ENCODE results near the gene CHRD.

Gene CHRD

DNA sequence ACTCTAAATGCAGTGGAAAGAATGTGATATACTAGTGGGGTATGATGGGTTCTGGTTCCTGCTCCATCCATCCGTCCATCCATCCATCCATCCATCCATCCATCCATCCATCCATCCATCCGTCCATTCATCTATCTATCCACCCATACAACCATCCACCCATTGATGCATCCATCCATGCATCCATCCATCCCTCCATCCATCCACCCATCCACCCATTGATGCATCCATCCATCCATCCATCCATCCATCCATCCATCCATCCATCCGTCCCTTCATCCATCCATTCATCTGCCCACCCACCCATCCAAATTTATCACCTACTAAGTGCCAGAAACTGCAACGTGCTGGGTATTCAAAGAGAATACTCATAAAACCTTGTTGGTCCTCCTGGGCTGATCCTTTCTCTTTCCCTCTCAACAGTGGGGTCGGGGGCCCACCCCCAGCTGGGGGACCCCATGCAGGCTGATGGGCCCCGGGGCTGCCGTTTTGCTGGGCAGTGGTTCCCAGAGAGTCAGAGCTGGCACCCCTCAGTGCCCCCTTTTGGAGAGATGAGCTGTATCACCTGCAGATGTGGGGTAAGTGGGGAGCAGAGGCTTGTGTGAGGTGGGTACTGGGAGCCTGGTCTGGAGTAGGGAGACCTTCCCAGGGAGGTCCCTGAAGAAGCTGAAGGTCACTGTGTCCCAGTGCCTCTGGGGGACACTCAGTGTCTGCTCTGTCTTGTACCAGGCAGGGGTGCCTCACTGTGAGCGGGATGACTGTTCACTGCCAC lies 8.5 kb downstream of the CHRD start:
- H3K36me3 Mint-ChIP-seq: no peaks in the 10 kb centered on the region
- CTCF ChIA-PET: no interaction called here
- H3K9me3 Mint-ChIP-seq: no peaks in the 10 kb centered on the region
- no peak overlapping the region for H3K27ac Mint-ChIP-seq
- no peak overlapping the region for H3K4me3 Mint-ChIP-seq
- H3K27me3 Mint-ChIP-seq: peaks cover 64% of the 10 kb centered on the region
- no peak for DNase-seq
- H3K4me1 Mint-ChIP-seq: no peaks in the 10 kb centered on the region

DNA sequence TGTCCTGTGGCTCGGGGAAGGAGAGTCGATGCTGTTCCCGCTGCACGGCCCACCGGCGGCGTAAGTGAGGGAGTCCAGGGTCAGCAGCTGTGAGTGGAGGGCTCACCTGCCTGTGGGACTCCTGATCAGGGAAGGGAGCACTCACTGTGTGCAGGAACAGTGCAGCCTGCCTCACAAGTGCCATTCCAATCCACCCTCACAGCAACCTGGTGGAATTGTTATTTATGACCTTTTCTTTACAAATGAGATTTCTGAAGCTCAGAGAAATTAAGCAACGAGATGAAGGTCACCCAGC lies 9.0 kb downstream of the CHRD start:
- CTCF ChIA-PET: no interaction called here
- Mint-ChIP-seq H3K27ac (no peak overlapping the region), H3K4me1 (no peaks in the 10 kb centered on the region), H3K4me3 (no peak overlapping the region), H3K36me3 (no peaks in the 10 kb centered on the region), H3K27me3 (peaks cover 59% of the 10 kb centered on the region), H3K9me3 (no peaks in the 10 kb centered on the region)
- DNase-seq: no peak

DNA sequence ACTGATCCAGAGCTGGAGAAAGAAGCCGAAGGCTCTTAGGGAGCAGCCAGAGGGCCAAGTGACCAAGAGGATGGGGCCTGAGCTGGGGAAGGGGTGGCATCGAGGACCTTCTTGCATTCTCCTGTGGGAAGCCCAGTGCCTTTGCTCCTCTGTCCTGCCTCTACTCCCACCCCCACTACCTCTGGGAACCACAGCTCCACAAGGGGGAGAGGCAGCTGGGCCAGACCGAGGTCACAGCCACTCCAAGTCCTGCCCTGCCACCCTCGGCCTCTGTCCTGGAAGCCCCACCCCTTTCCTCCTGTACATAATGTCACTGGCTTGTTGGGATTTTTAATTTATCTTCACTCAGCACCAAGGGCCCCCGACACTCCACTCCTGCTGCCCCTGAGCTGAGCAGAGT lies 9.5 kb downstream of the CHRD start:
- CTCF ChIA-PET: interaction anchor here (1.0 kb wide), 1 partner anchor 34 kb away, joined by 3 read pairs; no protein-coding TSS in a partner anchor

DNA sequence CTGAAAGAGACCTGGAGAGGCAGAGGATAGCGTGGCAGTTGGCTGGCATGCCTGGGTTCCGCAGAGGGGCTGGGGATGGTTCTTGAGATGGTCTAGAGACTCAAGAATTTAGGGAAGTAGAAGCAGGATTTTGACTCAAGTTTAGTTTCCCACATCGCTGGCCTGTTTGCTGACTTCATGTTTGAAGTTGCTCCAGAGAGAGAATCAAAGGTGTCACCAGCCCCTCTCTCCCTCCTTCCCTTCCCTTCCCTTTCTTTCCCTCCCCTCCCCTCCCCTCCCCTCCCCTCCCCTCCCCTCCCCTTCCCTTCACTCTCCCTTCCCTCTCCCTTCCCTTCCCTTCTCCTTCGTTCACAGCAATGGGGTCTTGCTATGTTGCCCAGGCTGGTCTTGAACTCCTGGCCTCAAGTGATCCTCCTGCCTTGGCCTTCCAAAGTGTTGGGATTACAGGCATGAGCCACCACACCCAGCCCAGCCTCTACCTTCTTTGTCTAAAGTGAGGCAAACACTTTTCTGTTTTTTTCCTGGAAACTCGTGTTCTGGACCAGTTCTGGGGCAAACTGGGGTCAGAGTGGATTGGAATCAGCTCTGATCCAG lies 10.2 kb downstream of the CHRD start:
- Mint-ChIP-seq H3K9me3 (no peaks in the 10 kb centered on the region), H3K36me3 (no peaks in the 10 kb centered on the region), H3K27ac (no peak overlapping the region), H3K27me3 (peaks cover 54% of the 10 kb centered on the region), H3K4me1 (no peaks in the 10 kb centered on the region), H3K4me3 (no peak overlapping the region)
- CTCF ChIA-PET: interaction anchor here (1.0 kb wide), 1 partner anchor 35 kb away, joined by 3 read pairs; no protein-coding TSS in a partner anchor
- DNase-seq: no peak

More for the DNA sequence above, 9.5 kb downstream of the CHRD start:
- no peaks in the 10 kb centered on the region for H3K9me3 Mint-ChIP-seq
- H3K4me3 Mint-ChIP-seq: no peak overlapping the region
- no peaks in the 10 kb centered on the region for H3K36me3 Mint-ChIP-seq
- H3K4me1 Mint-ChIP-seq: no peaks in the 10 kb centered on the region
- H3K27me3 Mint-ChIP-seq: peaks cover 54% of the 10 kb centered on the region
- DNase-seq: no peak
- no peak overlapping the region for H3K27ac Mint-ChIP-seq

DNA sequence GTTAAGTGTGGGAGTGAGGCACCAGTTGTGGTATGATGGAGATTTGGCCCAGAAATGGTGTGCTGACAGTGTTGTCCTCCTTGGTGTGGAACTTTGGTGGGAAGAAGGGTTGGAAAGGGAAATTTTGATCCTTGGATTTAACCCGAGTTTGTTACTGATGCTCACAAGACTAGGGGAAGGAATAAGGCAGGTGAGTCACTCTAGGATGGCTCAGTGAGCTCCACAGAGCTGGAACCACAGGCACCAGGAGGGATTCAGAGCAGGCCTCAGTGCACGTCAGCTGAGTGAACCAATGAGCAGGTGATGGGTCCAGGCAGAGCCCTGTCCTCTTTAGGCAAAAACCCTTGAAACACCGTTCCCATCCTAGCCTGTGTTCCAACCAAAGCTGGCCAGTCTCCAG lies 11.4 kb downstream of the CHRD start:
- peaks cover 52% of the 10 kb centered on the region for H3K27me3 Mint-ChIP-seq

DNA sequence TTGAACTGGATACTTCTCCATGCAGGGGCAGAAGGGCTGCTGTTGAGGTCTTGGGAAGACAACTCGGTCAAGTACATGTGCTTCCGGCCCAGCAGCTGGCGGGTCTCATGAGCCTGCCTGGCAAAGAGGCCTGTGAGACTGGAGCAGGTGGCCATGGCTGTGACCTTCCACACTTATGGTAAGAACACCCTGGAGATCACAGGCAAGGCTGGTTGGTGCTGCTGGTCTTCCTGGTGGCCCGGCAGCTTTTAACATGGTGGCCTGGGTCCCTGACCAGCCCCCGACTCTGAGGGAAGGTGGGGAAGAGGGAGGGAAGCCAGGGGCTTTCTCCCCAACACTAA lies 15.4 kb downstream of the CHRD start:
- Mint-ChIP-seq H3K27ac (no peak overlapping the region), H3K36me3 (no peaks in the 10 kb centered on the region), H3K4me1 (no peaks in the 10 kb centered on the region), H3K9me3 (no peaks in the 10 kb centered on the region), H3K27me3 (peaks cover 36% of the 10 kb centered on the region), H3K4me3 (no peak overlapping the region)
- CTCF ChIA-PET: interaction anchor here (1.9 kb wide), 1 partner anchor 23 kb away, joined by 6 read pairs; no protein-coding TSS in a partner anchor
- no peak for DNase-seq

More for the DNA sequence above, 11.4 kb downstream of the CHRD start:
- H3K36me3 Mint-ChIP-seq: no peaks in the 10 kb centered on the region
- no peak overlapping the region for H3K4me3 Mint-ChIP-seq
- H3K4me1 Mint-ChIP-seq: no peaks in the 10 kb centered on the region
- H3K27ac Mint-ChIP-seq: no peak overlapping the region
- no peak for DNase-seq
- no peaks in the 10 kb centered on the region for H3K9me3 Mint-ChIP-seq
- CTCF ChIA-PET: no interaction called here

DNA sequence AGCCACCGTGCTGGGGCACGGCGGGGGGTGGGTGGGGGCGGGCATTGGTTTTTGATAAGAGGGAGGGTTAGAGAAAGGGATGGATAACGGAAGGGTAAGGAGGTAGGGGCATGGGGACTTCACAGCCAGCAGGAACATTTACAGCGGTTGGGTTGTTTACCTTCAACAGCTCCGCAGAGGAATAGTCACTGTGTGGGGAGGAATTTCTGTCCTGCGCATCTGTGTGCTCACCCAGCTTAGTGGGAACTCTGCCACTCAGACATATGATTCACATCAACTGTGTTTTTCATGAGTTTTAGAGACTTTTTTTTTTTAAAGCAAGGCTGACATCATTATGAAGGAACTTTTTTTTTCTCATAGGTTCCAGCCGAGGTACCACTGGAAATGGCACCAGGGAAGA lies 19.6 kb downstream of the CHRD start:
- Mint-ChIP-seq H3K9me3 (no peaks in the 10 kb centered on the region), H3K36me3 (no peaks in the 10 kb centered on the region), H3K4me1 (no peaks in the 10 kb centered on the region), H3K27ac (no peak overlapping the region), H3K27me3 (peaks cover 40% of the 10 kb centered on the region), H3K4me3 (no peak overlapping the region)
- no peak for DNase-seq
- CTCF ChIA-PET: no interaction called here

DNA sequence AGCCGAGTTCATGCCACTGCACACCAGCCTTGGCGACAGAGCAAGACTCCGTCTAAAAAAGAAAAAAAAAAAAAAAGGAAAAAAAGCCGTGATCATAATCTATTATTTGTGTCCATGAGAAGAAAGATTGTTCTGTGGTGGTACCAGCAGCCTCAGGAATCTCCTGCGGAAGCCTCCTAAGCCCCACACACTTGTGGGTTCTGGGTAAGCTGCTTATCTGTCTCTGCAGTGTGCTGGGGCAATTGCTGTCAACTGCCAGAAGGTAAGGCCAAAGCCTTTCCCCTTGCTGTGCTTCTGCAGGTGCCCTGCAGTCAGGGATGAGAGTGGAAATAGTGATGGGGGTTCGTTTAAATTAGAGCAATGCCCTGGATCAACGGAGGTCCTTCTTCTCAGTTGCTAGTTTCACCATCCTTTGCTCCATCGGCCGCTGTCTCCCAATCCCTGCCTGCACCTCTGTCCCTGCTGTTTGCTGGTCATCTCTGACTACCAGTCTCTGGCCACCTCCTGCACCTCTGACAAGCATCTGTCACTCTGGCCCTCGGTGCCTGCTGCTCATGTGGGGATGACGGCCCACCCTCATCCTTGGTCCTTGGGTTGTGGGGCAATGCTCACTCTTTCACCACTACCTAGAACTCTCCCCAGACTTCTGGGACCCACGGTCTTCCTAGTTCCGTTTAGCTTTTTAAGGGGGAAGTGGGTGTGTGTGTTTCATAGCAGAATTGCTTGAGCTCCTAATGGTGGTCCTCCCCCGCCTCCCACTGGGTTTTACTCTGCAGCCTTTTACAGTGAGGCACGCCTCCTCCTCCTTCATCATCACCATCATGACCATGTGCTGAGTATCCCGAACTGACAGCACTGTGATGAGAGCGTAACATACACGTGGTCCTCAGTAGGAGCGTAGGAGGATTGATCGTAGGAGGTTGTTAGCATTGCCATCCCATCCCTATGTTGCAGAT lies 25.5 kb downstream of the CHRD start:
- no peaks in the 10 kb centered on the region for H3K36me3 Mint-ChIP-seq
- H3K9me3 Mint-ChIP-seq: no peaks in the 10 kb centered on the region
- no peak overlapping the region for H3K27ac Mint-ChIP-seq
- no peak overlapping the region for H3K4me3 Mint-ChIP-seq
- DNase-seq: no peak
- peaks cover 19% of the 10 kb centered on the region for H3K27me3 Mint-ChIP-seq
- CTCF ChIA-PET: no interaction called here
- H3K4me1 Mint-ChIP-seq: no peaks in the 10 kb centered on the region

DNA sequence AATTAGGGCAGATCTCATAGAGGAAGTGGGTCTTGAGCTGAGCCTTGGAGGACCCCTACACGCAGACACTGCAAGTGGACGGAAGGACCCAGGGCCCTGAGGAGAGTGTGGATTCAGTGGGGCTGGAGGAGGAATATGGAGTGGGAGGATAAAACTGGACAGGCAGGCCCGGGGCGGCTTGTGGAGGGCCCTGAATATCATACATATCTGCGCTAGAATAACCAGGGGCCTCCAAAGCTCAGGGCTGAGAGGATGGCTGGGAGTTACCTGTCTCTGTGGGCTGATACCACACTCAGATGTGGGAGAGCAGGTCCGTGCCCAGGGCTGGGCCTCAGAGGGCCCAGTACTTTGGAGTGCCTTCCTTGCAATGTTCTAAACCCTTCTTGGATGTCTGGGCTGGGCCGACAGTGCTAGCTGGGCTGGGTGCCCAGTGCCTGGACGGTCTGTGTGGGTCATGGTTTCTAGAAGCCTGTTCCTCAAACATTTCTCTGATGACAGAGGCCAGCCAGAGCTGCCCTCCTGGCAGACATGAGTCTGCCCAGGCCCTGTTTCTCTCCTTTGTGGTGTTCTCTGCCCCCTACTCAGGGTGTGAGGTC lies 29.6 kb downstream of the CHRD start:
- H3K4me1 Mint-ChIP-seq: no peaks in the 10 kb centered on the region
- H3K9me3 Mint-ChIP-seq: no peaks in the 10 kb centered on the region
- no peaks in the 10 kb centered on the region for H3K36me3 Mint-ChIP-seq
- CTCF ChIA-PET: interaction anchor here (0.8 to 1.3 kb wide), 2 partner anchors 9 to 11 kb away, joined by 4 read pairs; no protein-coding TSS in a partner anchor
- no peak for DNase-seq
- peaks cover 14% of the 10 kb centered on the region for H3K27me3 Mint-ChIP-seq
- H3K27ac Mint-ChIP-seq: no peak overlapping the region
- no peak overlapping the region for H3K4me3 Mint-ChIP-seq

DNA sequence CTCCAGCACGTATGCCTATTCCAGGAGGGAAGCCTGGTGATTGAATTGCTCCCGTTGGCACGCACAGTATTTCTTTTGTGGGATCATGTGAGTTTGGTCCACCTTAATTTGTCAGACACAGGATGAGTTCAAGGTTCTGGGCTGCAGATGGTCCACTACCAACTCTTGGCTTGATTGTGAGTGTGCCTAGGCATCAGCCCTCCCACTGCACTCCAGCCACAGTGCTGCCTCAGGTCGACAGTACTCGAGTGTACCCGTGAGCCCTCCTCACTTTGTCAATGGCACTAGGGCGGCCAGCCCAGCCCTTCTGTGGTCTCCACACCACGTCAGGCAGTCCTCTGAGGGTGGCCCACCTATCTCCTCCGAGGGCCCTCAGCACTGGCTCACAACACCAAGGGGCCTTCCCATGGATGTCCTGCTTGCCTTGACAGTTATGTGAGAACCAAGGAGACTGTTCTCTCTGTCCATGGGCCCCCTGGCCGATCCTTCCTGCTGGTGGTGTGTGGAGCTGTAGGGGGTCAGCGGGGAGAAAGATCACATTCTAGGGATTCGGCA lies 30.2 kb downstream of the CHRD start:
- no peaks in the 10 kb centered on the region for H3K36me3 Mint-ChIP-seq
- no peak overlapping the region for H3K27ac Mint-ChIP-seq
- no peaks in the 10 kb centered on the region for H3K9me3 Mint-ChIP-seq
- H3K4me1 Mint-ChIP-seq: no peaks in the 10 kb centered on the region
- H3K4me3 Mint-ChIP-seq: no peak overlapping the region
- CTCF ChIA-PET: interaction anchor here (0.8 kb wide), 1 partner anchor 10 kb away, joined by 4 read pairs; no protein-coding TSS in a partner anchor
- peaks cover 12% of the 10 kb centered on the region for H3K27me3 Mint-ChIP-seq
- DNase-seq: no peak

DNA sequence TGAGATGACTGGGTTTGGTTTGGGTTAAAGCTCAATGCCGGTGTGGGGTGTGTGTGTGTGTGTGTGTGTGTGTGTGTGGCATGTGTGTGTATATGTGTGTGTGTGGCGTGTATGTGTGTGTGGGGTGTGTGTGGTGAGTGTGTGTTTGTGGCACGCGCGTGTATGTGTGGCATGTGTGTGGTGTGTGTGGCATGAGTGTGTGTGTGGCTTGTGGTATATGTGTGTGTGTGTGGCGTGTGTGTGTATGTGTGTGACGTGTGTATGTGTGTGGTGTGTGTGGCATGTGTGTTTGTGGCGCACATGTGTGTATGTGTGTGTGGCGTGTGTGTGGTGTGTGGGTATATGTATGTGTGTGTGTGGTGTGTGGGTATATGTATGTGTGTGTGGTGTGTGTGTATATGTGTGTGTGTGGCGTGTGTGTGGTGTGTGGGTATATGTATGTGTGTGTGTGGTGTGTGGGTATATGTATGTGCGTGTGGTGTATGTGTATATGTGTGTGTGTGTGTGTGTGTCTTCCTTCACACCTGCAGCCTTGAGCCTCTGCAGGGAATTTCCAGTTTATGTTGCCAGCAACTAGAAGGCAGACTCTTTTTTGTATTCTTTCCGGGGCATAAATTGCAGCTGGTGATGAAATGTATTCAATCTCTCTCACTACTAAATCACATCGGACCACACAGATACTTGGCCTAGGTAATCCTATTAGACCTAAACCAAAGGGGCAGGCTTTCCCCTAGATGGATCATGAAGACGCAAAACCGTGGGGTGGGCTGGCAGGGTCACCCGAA lies 34.8 kb downstream of the CHRD start:
- no peaks in the 10 kb centered on the region for H3K9me3 Mint-ChIP-seq
- CTCF ChIA-PET: interaction anchor here (0.6 to 9.3 kb wide), 5 partner anchors 43 to 127 kb away, joined by 3 to 73 read pairs (median 3); no protein-coding TSS in a partner anchor

DNA sequence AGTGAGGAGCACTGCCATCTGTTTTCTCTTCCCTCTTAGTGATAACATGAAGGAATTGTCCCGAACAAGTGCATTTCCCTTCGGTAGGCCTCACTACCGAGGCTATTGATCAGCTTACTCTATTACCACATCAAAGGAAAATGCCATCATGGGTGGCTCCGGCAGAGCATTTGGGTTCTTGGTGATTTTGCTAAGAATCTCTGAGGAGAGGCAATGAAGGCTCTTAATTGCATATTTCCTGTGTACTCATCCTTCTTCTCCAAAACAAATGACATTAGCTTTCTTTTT lies 35.3 kb downstream of the CHRD start:
- H3K9me3 Mint-ChIP-seq: no peaks in the 10 kb centered on the region
- no peak overlapping the region for H3K27ac Mint-ChIP-seq
- peaks cover 16% of the 10 kb centered on the region for H3K27me3 Mint-ChIP-seq
- CTCF ChIA-PET: interaction anchor here (0.6 to 9.3 kb wide), 4 partner anchors 43 to 126 kb away, joined by 3 to 73 read pairs (median 4); no protein-coding TSS in a partner anchor
- no peak for DNase-seq
- no peaks in the 10 kb centered on the region for H3K4me1 Mint-ChIP-seq
- H3K36me3 Mint-ChIP-seq: no peaks in the 10 kb centered on the region
- H3K4me3 Mint-ChIP-seq: no peak overlapping the region

More for the DNA sequence above, 34.8 kb downstream of the CHRD start:
- H3K4me3 Mint-ChIP-seq: no peak overlapping the region
- H3K4me1 Mint-ChIP-seq: no peaks in the 10 kb centered on the region
- H3K27me3 Mint-ChIP-seq: peaks cover 16% of the 10 kb centered on the region
- DNase-seq: no peak
- no peaks in the 10 kb centered on the region for H3K36me3 Mint-ChIP-seq
- H3K27ac Mint-ChIP-seq: no peak overlapping the region

DNA sequence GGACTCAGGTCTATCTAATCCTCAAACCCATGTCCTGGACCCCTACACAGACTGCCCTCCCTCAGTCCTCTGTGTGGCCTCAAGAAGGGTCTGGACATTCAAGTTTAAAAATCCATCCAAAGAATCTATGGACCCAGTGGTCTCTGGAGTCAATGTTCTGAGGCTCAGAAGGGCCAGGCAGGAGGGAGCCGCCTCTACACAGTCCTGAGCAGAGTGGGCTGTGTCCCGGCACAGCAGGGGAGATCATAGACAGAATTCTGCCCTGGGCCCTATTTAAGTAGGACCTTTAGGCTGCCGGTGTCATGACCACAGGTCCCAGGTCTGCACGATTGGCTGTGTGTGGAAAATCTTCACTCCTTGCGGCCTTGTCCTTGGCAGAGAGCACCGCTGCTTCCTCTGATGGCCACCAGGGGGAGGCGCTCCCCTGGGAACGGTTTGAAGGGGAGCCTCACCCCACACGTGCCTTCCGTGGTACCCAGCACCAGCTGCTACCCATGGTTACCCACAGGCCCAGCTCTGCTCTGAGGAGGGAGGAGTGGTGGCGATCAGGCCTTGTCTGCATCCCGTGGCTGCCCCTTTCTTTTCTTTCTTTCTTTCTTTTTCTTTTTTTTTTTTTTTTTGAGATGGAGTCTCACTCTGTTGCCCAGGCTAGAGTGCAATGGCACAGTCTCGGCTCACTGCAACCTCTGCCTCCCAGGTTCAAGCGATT lies 37.9 kb downstream of the CHRD start:
- peak; percentile 79 for DNase-seq
- H3K4me1 Mint-ChIP-seq: no peaks in the 10 kb centered on the region
- CTCF ChIA-PET: interaction anchor here (0.5 to 9.3 kb wide), 11 partner anchors 9 to 385 kb away, joined by 3 to 73 read pairs (median 3); no protein-coding TSS in a partner anchor
- peaks cover 12% of the 10 kb centered on the region for H3K27me3 Mint-ChIP-seq
- no peaks in the 10 kb centered on the region for H3K9me3 Mint-ChIP-seq
- H3K4me3 Mint-ChIP-seq: no peak overlapping the region
- H3K36me3 Mint-ChIP-seq: no peaks in the 10 kb centered on the region
- H3K27ac Mint-ChIP-seq: no peak overlapping the region

Data from activated naive CD4-positive, alpha-beta T cell treated with anti-CD3 and anti-CD28 coated beads, Interleukin-2, amount 10 ng/mL, durations not matched to agents 7 days and 5 days (primary cell).